Hepatocyte (in vitro differentiated cells): ENCODE data around the gene APLP1. TPM values are rescaled to one million over a fixed set of nuclear protein-coding genes. Genes with fewer than 3 reads are reported as not detected.

Experiments
- DNase-seq: peaks from one replicate; pipeline ENCODE4 v3.0.0-alpha.2; 2016; ENCODE audit warnings: low spot score
- H2AFZ ChIP-seq: fragments of 200-600 bp; sonication (generic); 2 replicates; pipeline ENCODE4 v1.6.0; 2016; ENCODE audit warnings: antibody characterized with exemption, mild to moderate bottlenecking
- H3K27ac ChIP-seq: fragments of 200-600 bp; sonication (generic); 2 replicates; pipeline ENCODE4 v1.5.1; 2016; ENCODE audit warnings: mild to moderate bottlenecking
- H3K27me3 ChIP-seq: fragments of 200-600 bp; sonication (generic); 2 replicates; pipeline ENCODE4 v1.6.1; 2016
- H3K36me3 ChIP-seq: fragments of 200-600 bp; sonication (generic); replicated peaks from 2 replicates; pipeline ENCODE4 v1.5.1; 2016; ENCODE audit warnings: low read depth; ENCODE audit not compliant: insufficient read depth
- H3K4me1 ChIP-seq: fragments of 200-600 bp; sonication (generic); 2 replicates; pipeline ENCODE4 v1.5.1; 2016; ENCODE audit warnings: mild to moderate bottlenecking, moderate library complexity; ENCODE audit not compliant: insufficient read depth
- H3K4me2 ChIP-seq: fragments of 200-600 bp; sonication (generic); 2 replicates; pipeline ENCODE4 v1.6.0; 2016
- H3K4me3 ChIP-seq: fragments of 200-600 bp; sonication (generic); 2 replicates; pipeline ENCODE4 v1.5.1; 2016; ENCODE audit warnings: mild to moderate bottlenecking
- H3K79me2 ChIP-seq: fragments of 200-600 bp; sonication (generic); 2 replicates; pipeline ENCODE4 v1.6.0; 2017; ENCODE audit warnings: mild to moderate bottlenecking
- H3K9me2 ChIP-seq: fragments of 200-600 bp; sonication (generic); replicated peaks from 2 replicates; pipeline ENCODE4 v1.6.0; 2017; ENCODE audit warnings: mild to moderate bottlenecking; ENCODE audit not compliant: insufficient read depth
- H3K9me3 ChIP-seq: fragments of 200-600 bp; sonication (generic); 2 replicates; pipeline ENCODE4 v1.5.1; 2016; ENCODE audit warnings: low read depth, mild to moderate bottlenecking
- H4K20me1 ChIP-seq: fragments of 200-600 bp; sonication (generic); 2 replicates; pipeline ENCODE4 v1.6.0; 2016; ENCODE audit warnings: mild to moderate bottlenecking; ENCODE audit not compliant: insufficient read depth, poor library complexity, severe bottlenecking
- CTCF ChIP-seq: fragments of 200-600 bp; sonication (generic); IDR thresholded peaks from 2 replicates; pipeline ENCODE4 v1.5.1; 2016; ENCODE audit warnings: antibody characterized with exemption, mild to moderate bottlenecking; ENCODE audit not compliant: poor library complexity
- EZH2 ChIP-seq: fragments of 200-600 bp; sonication (generic); IDR thresholded peaks from 2 replicates; pipeline ENCODE4 v1.6.1; 2016; ENCODE audit warnings: antibody characterized with exemption, mild to moderate bottlenecking, borderline replicate concordance
- EZH2phosphoT487 ChIP-seq: fragments of 200-600 bp; sonication (generic); IDR thresholded peaks from one replicate; pipeline ENCODE4 v1.6.1; 2018; ENCODE audit warnings: antibody characterized with exemption, mild to moderate bottlenecking, low read depth, moderate library complexity; ENCODE audit not compliant: unreplicated experiment, severe bottlenecking
- WGBS: methylation state at CpG from one replicate; pipeline ENCODE4 v1.1.6; 2016; ENCODE audit warnings: low lambda C conversion rate; ENCODE audit errors: missing lambda C conversion rate; 5-methylcytosine and 5-hydroxymethylcytosine counted together
- polyA plus RNA-seq: library from polyadenylated mRNA; unstranded; fragments of >200 nt; fragmentation: Nextera tagmentation; extraction: Ambion mirVana; gene quantifications from 2 replicates; pipeline ENCODE4 v1.2.1, GENCODE V29; 2016
- total RNA-seq: library from RNA; depleted of rRNA; stranded (reverse); fragments of >200 nt; gene quantifications from 2 replicates; pipeline ENCODE4 v1.2.3, GENCODE V29; 2014

Gene APLP1
- 19.8 and 29.0 TPM in 2 replicates for total RNA-seq
- 115 and 147 TPM in 2 replicates for polyA plus RNA-seq

- no peaks in the 10 kb centered on the region for H3K9me3 ChIP-seq
- H3K9me2 ChIP-seq, result no peaks in the 10 kb centered on the region
- 2% methylated on average over 24 of the region's 60 CpGs for WGBS
- DNase-seq, result peak; percentile 85
- TF ChIP-seq EZH2phosphoT487 (no peak), EZH2 (no peak), CTCF (no peak)
- H4K20me1 ChIP-seq, result no peaks in the 10 kb centered on the region
- H3K4me1 ChIP-seq, result peaks cover 17% of the 10 kb centered on the region
- no peaks in the 10 kb centered on the region for H3K79me2 ChIP-seq
- H3K4me3 ChIP-seq, result peak within 1 kb of the TSS; percentile 45
- peak within 1 kb of the TSS; percentile 26 for H2AFZ ChIP-seq
- H3K27ac ChIP-seq, result no peak within 1 kb of the TSS
- H3K4me2 ChIP-seq, result peak within 1 kb of the TSS; percentile 96
- no peaks in the 10 kb centered on the region for H3K36me3 ChIP-seq
- peaks cover 12% of the 10 kb centered on the region for H3K27me3 ChIP-seq
Observed at GRCh38 chr19:35868172-35868822, at the start of gene APLP1. Gene APLP1, plus strand, starts transcription at chr19:35868574. Its CDS starts 63 bp downstream, at chr19:35868637.

- TF ChIP-seq CTCF, result no peak
- TF ChIP-seq EZH2, result no peak
- no peak for TF ChIP-seq EZH2phosphoT487
- Histone ChIP-seq H3K27ac (no peak overlapping the region), H3K27me3 (peaks cover 4% of the 10 kb centered on the region), H3K36me3 (no peaks in the 10 kb centered on the region), H3K4me3 (no peak overlapping the region), H3K9me3 (no peaks in the 10 kb centered on the region), H3K79me2 (no peaks in the 10 kb centered on the region), H3K9me2 (no peaks in the 10 kb centered on the region), H2AFZ (no peak overlapping the region), H3K4me1 (no peaks in the 10 kb centered on the region), H4K20me1 (no peaks in the 10 kb centered on the region), H3K4me2 (no peak overlapping the region)
- DNase-seq, result no peak
- WGBS, result 75% methylated on average over 3 of the region's 3 CpGs
Observed at GRCh38 chr19:35822579-35822978, 45.8 kb upstream of the APLP1 start.

GRCh38 chr19:35824150-35824549 lies 44.2 kb upstream of the APLP1 start:
- no peak overlapping the region for H3K27ac ChIP-seq
- H3K36me3 ChIP-seq, result no peaks in the 10 kb centered on the region
- whole genome bisulfite sequencing, result 82% methylated on average over 5 of the region's 5 CpGs
- H3K4me2 ChIP-seq, result no peak overlapping the region
- H2AFZ ChIP-seq, result no peak overlapping the region
- H4K20me1 ChIP-seq, result no peaks in the 10 kb centered on the region
- no peak overlapping the region for H3K4me3 ChIP-seq
- no peaks in the 10 kb centered on the region for H3K9me2 ChIP-seq
- peaks cover 4% of the 10 kb centered on the region for H3K27me3 ChIP-seq
- no peaks in the 10 kb centered on the region for H3K79me2 ChIP-seq
- H3K9me3 ChIP-seq, result no peaks in the 10 kb centered on the region
- no peak for DNase-seq
- no peaks in the 10 kb centered on the region for H3K4me1 ChIP-seq
- TF ChIP-seq EZH2, result no peak
- TF ChIP-seq EZH2phosphoT487, result no peak
- TF ChIP-seq CTCF, result no peak
